NCI-H526 (cell line): ENCODE data around the gene RRP12.

ENCODE experiments used
- DNase-seq, 2 experiments: peaks; one replicate each; lab custom pipeline; 2025; lab: John Stamatoyannopoulos, UW

The RRP12 gene

GRCh38 chr10:97334370-97335175 is 66.6 kb downstream of the RRP12 start, which contains the start of gene FRAT2:
FRAT2 (minus strand) TSS chr10:97334729; CDS start chr10:97334572, 157 bp downstream.
- peak; percentile 34 to 83 for DNase-seq

GRCh38 chr10:97333601-97334369 is 67.4 kb downstream of the RRP12 start:
- peak in 1 of 2 experiments; percentile 42 for DNase-seq

GRCh38 chr10:97333351-97333600 is 67.9 kb downstream of the RRP12 start:
- no peak for DNase-seq

GRCh38 chr10:97332591-97333350 is 68.4 kb downstream of the RRP12 start:
- peak; percentile 4 to 27 for DNase-seq

- DNase-seq: no peak
Observed at GRCh38 chr10:97331153-97331703, 69.9 kb downstream of the RRP12 start.

- no peak for DNase-seq
Observed at GRCh38 chr10:97329766-97330165, 71.4 kb downstream of the RRP12 start.

GRCh38 chr10:97328646-97329453 is 72.3 kb downstream of the RRP12 start:
- DNase-seq: no peak

- DNase-seq: peak in 1 of 2 experiments; percentile 2
Observed at GRCh38 chr10:97327348-97328294, 73.5 kb downstream of the RRP12 start.

GRCh38 chr10:97325754-97326153 is 75.4 kb downstream of the RRP12 start:
- DNase-seq: no peak

- no peak for DNase-seq
Observed at GRCh38 chr10:97323501-97323900, 77.6 kb downstream of the RRP12 start.

GRCh38 chr10:97321804-97322190 is 79.3 kb downstream of the RRP12 start:
- DNase-seq: no peak

- no peak for DNase-seq
Observed at GRCh38 chr10:97321032-97321803, 79.9 kb downstream of the RRP12 start.

GRCh38 chr10:97320480-97321031 is 80.6 kb downstream of the RRP12 start:
- DNase-seq: no peak

GRCh38 chr10:97319671-97320479 is 81.3 kb downstream of the RRP12 start:
- peak; percentile 4 to 62 for DNase-seq

- DNase-seq: peak; percentile 51 to 81
Observed at GRCh38 chr10:97318772-97319651, 82.1 kb downstream of the RRP12 start, which contains the start of gene FRAT1. FRAT1 (plus strand) TSS chr10:97319271; CDS start chr10:97319454, 183 bp downstream.

GRCh38 chr10:97314671-97315070 is 86.5 kb downstream of the RRP12 start:
- no peak for DNase-seq

GRCh38 chr10:97312897-97313296 is 88.2 kb downstream of the RRP12 start:
- DNase-seq: no peak
